ENCODE results near the gene LRRC14B. TPM values are rescaled to one million over a fixed set of nuclear protein-coding genes. Genes with fewer than 3 reads are reported as not detected.
A peak's percentile ranks its signal among the peaks of the same experiment; 100 is the strongest.

The LRRC14B gene
- total RNA-seq, 4 donors from 2014 or later = not detected

- H3K4me3 ChIP-seq = no peak overlapping the region
- DNase-seq = peak in 2 of 3 donors; percentile 47
- no peaks in the 10 kb centered on the region for H3K36me3 ChIP-seq
- H3K9me3 ChIP-seq = no peaks in the 10 kb centered on the region
- no peaks in the 10 kb centered on the region for H3K27me3 ChIP-seq
- H3K27ac ChIP-seq = no peak overlapping the region
- H3K4me1 ChIP-seq = no peaks in the 10 kb centered on the region
- TF ChIP-seq CTCF (IDR thresholded peaks at IDR 0.05) (no peak), POLR2A (IDR thresholded peaks at IDR 0.05) (no peak)
Observed at GRCh38 chr5:169071-169727, 22.1 kb upstream of the LRRC14B start.

GRCh38 chr5:169728-170094 is 21.6 kb upstream of the LRRC14B start:
- Histone ChIP-seq H3K9me3 (no peaks in the 10 kb centered on the region), H3K4me3 (no peak overlapping the region), H3K36me3 (no peaks in the 10 kb centered on the region), H3K27ac (no peak overlapping the region), H3K27me3 (no peaks in the 10 kb centered on the region), H3K4me1 (no peaks in the 10 kb centered on the region)
- no peak for TF ChIP-seq POLR2A (IDR thresholded peaks at IDR 0.05)
- no peak for TF ChIP-seq CTCF (IDR thresholded peaks at IDR 0.05)
- DNase-seq = no peak

GRCh38 chr5:170971-171800 is 20.1 kb upstream of the LRRC14B start:
- Histone ChIP-seq H3K4me3 (no peak overlapping the region), H3K9me3 (no peaks in the 10 kb centered on the region), H3K36me3 (no peaks in the 10 kb centered on the region), H3K27me3 (no peaks in the 10 kb centered on the region), H3K27ac (no peak overlapping the region), H3K4me1 (no peaks in the 10 kb centered on the region)
- no peak for TF ChIP-seq POLR2A (IDR thresholded peaks at IDR 0.05)
- TF ChIP-seq CTCF (IDR thresholded peaks at IDR 0.05) = no peak
- DNase-seq = peak in 2 of 3 donors; percentile 38

- Histone ChIP-seq H3K27me3 (no peaks in the 10 kb centered on the region), H3K4me1 (no peaks in the 10 kb centered on the region), H3K27ac (no peak overlapping the region), H3K4me3 (no peak overlapping the region), H3K9me3 (no peaks in the 10 kb centered on the region), H3K36me3 (no peaks in the 10 kb centered on the region)
- DNase-seq = peak in 2 of 3 donors; percentile 34 to 40
- TF ChIP-seq POLR2A (IDR thresholded peaks at IDR 0.05) (no peak), CTCF (IDR thresholded peaks at IDR 0.05) (no peak)
Observed at GRCh38 chr5:171801-172331, 19.4 kb upstream of the LRRC14B start.

- H3K27me3 ChIP-seq = no peaks in the 10 kb centered on the region
- DNase-seq = no peak
Observed at GRCh38 chr5:172421-172820, 18.9 kb upstream of the LRRC14B start.

More at GRCh38 chr5:172421-172820, 18.9 kb upstream of the LRRC14B start:
- no peaks in the 10 kb centered on the region for H3K36me3 ChIP-seq
- H3K4me3 ChIP-seq = no peak overlapping the region
- H3K27ac ChIP-seq = no peak overlapping the region
- TF ChIP-seq POLR2A (IDR thresholded peaks at IDR 0.05) = no peak
- TF ChIP-seq CTCF (IDR thresholded peaks at IDR 0.05) = no peak
- no peaks in the 10 kb centered on the region for H3K4me1 ChIP-seq
- H3K9me3 ChIP-seq = no peaks in the 10 kb centered on the region

All from Peyer's patch (tissue), 4 donors.